Measurements from ENCODE around the gene TMEM63A.

The TMEM63A gene

DNA sequence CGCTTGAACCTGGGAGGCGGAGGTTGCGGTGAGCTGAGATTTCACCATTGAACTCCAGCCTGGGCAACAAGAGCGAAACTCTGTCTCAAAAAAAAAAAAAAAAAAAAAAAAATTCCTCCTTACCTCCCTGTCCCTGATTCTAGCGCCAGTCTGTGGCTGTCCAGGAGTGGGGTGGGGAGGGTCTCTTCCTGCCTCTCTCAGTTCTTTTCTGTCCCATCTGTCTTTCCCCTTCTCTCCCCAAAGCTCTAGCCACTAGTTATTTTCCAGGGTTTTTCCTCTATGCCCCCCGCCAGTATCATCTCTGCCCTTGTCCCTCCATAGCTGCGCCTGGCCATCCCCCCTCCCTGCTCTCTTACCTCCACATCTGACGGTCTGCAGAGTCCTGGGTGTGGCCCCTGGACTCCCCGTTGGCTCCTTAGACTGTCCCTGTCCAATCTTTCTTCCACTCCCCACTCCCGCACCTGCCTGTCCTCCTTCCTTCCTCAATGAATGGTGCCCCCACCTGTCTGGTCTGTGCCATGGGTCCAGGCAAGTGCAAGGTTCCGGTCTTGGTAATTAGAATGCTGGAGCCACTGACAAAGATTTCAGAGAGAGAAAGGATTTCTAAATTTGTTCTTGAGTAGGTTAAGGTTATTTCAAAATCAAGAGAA, 1.6 kb upstream of the TMEM63A start:
- no peak for DNase-seq

GRCh38 chr1:225882694-225883615, 775 bp upstream of the TMEM63A start:
- DNase-seq: peak; percentile 56 to 65

GRCh38 chr1:225881081-225881958, 860 bp downstream of the TMEM63A start:
- DNase-seq: peak; percentile 52 to 66

- no peak for DNase-seq
Measured at GRCh38 chr1:225880636-225881035, 1.5 kb downstream of the TMEM63A start.

DNA sequence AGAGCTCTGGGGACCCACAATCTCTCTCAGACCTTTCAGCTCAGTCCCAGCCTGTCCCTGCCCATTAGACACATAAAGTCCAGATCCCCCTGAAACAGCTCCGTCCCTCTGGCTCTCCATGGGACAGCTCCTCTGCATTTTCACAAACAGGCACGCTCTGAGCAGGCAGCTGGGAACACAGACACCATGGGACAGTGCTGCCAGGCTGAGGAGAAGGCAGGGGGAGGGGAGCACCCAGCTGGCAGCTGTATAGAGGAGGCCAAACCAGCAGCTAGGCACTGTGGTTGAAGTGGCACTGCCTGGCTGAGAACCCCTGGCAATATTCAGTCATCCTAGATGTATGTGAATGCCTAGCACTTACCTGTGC, 2.0 kb downstream of the TMEM63A start:
- DNase-seq: no peak

GRCh38 chr1:225879521-225880221, 2.5 kb downstream of the TMEM63A start:
- DNase-seq: peak; percentile 20 to 31

DNA sequence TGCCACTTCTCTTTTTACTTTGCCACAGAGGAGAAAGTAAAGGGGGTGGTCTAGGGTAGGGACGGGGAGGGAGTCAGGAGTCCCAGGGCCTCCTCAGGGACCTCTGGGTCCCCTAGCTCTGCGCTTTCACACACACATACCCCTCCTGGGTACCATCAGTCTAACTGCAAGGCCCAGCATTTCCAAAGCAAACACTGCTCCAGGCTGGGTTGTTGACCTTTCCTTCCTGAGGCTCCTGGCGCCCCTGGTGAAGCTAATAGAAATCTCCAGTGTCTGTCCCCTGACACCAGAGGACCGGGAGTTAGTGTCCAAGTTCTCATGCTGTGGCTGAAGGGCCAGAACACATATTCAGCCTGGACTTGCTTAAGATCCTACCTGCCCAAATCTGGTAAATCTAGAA, 3.9 kb downstream of the TMEM63A start:
- no peak for DNase-seq

- peak; percentile 16 to 41 for DNase-seq
Measured at GRCh38 chr1:225877580-225877979, 4.6 kb downstream of the TMEM63A start.

DNA sequence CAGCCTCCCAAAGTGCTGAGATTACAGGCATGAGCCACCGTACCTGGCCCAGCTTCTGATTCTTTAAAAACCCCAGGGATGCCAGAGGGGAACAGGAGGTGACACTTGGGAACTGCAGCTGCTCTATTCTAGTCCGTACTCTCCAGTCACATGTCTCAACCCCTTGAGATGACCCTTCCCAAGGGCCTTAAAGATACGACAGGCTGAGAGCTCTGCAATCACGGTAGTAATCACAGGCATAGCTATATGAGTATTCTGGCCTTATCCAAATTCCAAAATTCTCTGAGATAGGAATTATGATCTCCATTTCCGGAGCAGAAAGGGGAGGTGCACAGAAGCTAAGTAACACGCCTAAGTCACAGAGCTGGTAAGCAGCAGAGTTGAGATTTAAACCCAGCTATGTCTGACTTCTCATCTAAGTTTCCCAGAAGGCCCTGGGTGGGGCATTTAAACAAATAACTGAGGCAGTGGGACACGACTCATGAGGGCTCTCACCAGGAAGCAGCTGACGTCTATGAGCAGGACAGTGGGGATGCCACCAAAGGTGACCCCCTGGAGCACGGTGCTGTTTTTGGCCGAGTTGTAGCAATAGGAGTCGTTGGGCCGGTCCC, 5.2 kb downstream of the TMEM63A start:
- no peak for DNase-seq

- DNase-seq: no peak
Measured at GRCh38 chr1:225875044-225875815, 7.0 kb downstream of the TMEM63A start.

DNA sequence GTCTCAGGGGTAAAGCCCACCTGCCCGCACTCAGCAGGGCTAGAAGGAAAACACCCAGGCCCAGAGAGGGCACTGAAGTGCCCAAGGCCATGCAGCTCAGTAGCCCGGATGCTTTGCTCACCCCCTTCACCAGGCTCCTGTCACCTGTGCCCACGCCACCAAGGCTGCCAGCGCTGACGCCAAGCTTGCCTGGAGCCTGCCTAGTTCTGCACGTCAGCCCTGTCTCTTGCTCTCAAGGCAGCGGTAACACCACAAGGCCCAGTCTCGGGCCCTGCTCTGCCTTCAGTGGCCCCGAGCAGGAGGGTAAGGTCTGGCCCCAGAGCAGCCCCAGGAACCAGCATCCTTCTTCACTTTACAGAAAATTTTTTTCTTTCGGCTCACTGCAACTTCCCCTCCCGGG, 7.7 kb downstream of the TMEM63A start:
- no peak for DNase-seq

GRCh38 chr1:225873281-225873850, 8.8 kb downstream of the TMEM63A start:
- no peak for DNase-seq

DNA sequence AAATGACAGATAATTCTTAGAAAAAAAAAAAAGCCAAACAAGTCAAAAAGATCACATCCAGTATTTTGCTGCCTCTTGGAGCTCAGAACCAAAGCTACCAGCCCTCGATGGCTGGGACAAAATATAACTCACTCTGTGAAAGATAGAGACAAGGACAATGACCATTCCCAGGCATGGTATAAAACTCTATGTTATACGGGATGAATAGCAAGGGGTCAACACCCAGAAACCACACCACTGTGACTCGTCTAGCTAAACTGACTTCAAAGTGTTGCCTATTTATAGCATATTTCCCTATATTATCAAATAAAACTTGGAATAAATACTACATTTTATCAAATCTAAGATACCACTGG, 10.1 kb downstream of the TMEM63A start:
- DNase-seq: no peak

GRCh38 chr1:225871359-225872074, 10.7 kb downstream of the TMEM63A start:
- DNase-seq: no peak

DNA sequence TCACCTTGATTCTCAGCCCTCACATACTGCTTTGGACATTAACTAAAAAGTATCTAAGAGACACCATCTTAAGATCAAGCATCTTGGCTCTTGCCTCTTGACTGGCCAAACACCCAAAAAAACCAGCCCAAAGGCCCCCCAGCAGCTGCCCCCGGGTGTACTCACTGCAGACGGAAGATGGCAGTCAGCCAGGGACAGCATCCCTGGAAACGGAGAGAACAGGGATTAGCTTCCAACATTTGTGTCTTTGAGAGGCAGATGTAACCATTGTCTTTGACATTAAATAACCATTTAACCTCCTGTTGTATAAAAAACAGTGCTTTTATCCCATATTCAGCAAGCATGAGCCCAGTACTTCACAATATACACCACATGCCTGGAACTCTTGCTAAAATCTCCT, 11.3 kb downstream of the TMEM63A start:
- no peak for DNase-seq

DNA sequence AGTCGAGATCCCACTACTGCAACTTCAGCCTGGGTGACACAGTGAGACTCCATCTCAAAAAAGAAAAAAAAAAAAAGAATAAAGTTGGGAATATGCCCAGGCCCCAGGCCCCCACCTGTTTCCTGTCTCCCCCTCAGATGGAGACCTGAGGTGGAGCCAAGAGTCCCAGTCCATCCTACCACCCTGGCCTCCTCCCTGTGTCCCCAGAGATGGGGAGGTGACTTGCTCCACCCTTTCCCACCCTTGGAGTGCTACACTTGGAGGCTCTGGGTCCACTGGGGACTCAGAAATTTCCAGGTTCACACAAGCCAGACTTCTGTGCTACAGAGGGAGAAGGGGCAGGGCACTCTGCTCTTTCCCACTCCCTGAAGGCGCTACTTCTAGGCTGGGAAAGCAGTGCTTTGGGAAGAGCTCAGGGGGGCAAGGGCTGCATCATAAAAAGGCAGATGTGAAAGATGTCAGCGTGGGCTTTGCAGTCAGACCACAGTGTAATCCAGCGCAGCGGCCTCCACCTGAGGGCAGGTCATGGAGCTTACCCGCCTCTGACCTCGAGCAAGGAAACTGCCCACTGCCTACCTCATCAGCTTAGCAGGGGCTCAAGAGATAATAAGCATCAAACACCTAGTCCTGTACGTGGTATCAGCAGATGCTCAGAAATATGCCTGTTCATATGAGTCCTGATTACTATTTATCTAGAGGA, 13.4 kb downstream of the TMEM63A start:
- no peak for DNase-seq

- DNase-seq: no peak
Measured at GRCh38 chr1:225866981-225867380, 15.2 kb downstream of the TMEM63A start.

- peak; percentile 66 to 80 for DNase-seq
Measured at GRCh38 chr1:225866061-225866837, 15.9 kb downstream of the TMEM63A start.

GRCh38 chr1:225865514-225865913, 16.7 kb downstream of the TMEM63A start:
- no peak for DNase-seq
